IMR-90 (cell line): ENCODE measurements around the gene LRP6. TPM values are rescaled to one million over a fixed set of nuclear protein-coding genes. Genes with fewer than 3 reads are reported as not detected.

ENCODE experiments used
- ATAC-seq: fragments of 200-7000 bp; cut with Tn5 transposase; 2 replicates; pipeline ENCODE4 v1.9.1; 2020; ENCODE audit warnings: low read depth, mild to moderate bottlenecking, moderate library complexity
- BruUV-seq: library from RNA; stranded (reverse); fragments of 400-500 nt; replicated peaks from 2 replicates; lab custom pipeline; 2021; lab: Mats Ljungman, UMichigan
- CTCF ChIA-PET: fragments of 300-600 bp; formaldehyde crosslinking; extraction: SDS; loops from one replicate; lab custom pipeline; 2021; ENCODE audit warnings: antibody characterized with exemption; lab: Yijun Ruan, JAX
- POLR2A ChIA-PET: fragments of 300-600 bp; sonication (Branson Sonifier 250); formaldehyde crosslinking; loops from one replicate; lab custom pipeline; 2022; ENCODE audit warnings: antibody characterized with exemption; ENCODE audit not compliant: unreplicated experiment; lab: Charles Lee
- DNase-seq: peaks from one replicate; pipeline ENCODE4 v3.0.0; 2013
- H2AFZ ChIP-seq: replicated peaks from 2 replicates; pipeline ENCODE3; 2013; ENCODE audit warnings: low read length, mild to moderate bottlenecking; ENCODE audit not compliant: poor library complexity
- H2AK5ac ChIP-seq: 2 replicates; pipeline ENCODE4 v1.6.1; 2013; ENCODE audit warnings: low read depth, low read length, inconsistent platforms
- H2AK9ac ChIP-seq: replicated peaks from 2 replicates; pipeline ENCODE3; 2013; ENCODE audit warnings: mild to moderate bottlenecking, low read depth, low read length, moderate library complexity; ENCODE audit not compliant: poor library complexity
- H2BK120ac ChIP-seq: 2 replicates; pipeline ENCODE4 v1.6.1; 2013; ENCODE audit warnings: low read depth, low read length, inconsistent platforms
- H2BK15ac ChIP-seq: 3 replicates; pipeline ENCODE4 v1.6.1; 2013; ENCODE audit warnings: low read depth, low read length, inconsistent platforms
- H2BK20ac ChIP-seq: 2 replicates; pipeline ENCODE4 v1.6.1; 2013; ENCODE audit warnings: low read depth, mild to moderate bottlenecking, inconsistent platforms, low read length, moderate library complexity
- H2BK5ac ChIP-seq: 2 replicates; pipeline ENCODE4 v1.6.1; 2013; ENCODE audit warnings: mild to moderate bottlenecking, low read depth, low read length, inconsistent platforms; ENCODE audit not compliant: poor library complexity, severe bottlenecking
- H3K14ac ChIP-seq: replicated peaks from 2 replicates; pipeline ENCODE4 v1.6.1; 2013; ENCODE audit warnings: low read depth, low read length, inconsistent platforms
- H3K18ac ChIP-seq: 2 replicates; pipeline ENCODE4 v1.6.1; 2013; ENCODE audit warnings: low read depth, low read length, control low read depth
- H3K23ac ChIP-seq: 2 replicates; pipeline ENCODE4 v1.6.1; 2013; ENCODE audit warnings: low read depth, low read length, inconsistent platforms
- H3K27ac ChIP-seq: 2 replicates; pipeline ENCODE4 v1.5.1; 2013; ENCODE audit warnings: mild to moderate bottlenecking, control low read depth, low read length; ENCODE audit not compliant: insufficient read depth
- H3K27me3 ChIP-seq: 2 replicates; pipeline ENCODE4 v1.6.1; 2013; ENCODE audit warnings: low read length; ENCODE audit not compliant: control insufficient read depth, insufficient read depth
- H3K36me3 ChIP-seq: 2 replicates; pipeline ENCODE4 v1.6.1; 2013; ENCODE audit warnings: low read length, mixed read lengths; ENCODE audit not compliant: control insufficient read depth, insufficient read depth
- H3K4ac ChIP-seq: 2 replicates; pipeline ENCODE4 v1.6.1; 2013; ENCODE audit warnings: low read depth, low read length, inconsistent platforms
- H3K4me1 ChIP-seq: 2 replicates; pipeline ENCODE4 v1.6.1; 2013; ENCODE audit warnings: low read length, mixed read lengths; ENCODE audit not compliant: control insufficient read depth, insufficient read depth
- H3K4me2 ChIP-seq: 2 replicates; pipeline ENCODE4 v1.6.1; 2013; ENCODE audit warnings: low read depth, mild to moderate bottlenecking, control low read depth, low read length, moderate library complexity
- H3K4me3 ChIP-seq: 2 replicates; pipeline ENCODE4 v1.5.1; 2013; ENCODE audit warnings: low read depth, mild to moderate bottlenecking, control low read depth, low read length, moderate library complexity; ENCODE audit not compliant: insufficient read depth
- H3K56ac ChIP-seq: 2 replicates; pipeline ENCODE4 v1.6.1; 2013; ENCODE audit warnings: low read length, inconsistent platforms; ENCODE audit not compliant: insufficient read depth; ENCODE audit errors: extremely low read depth
- H3K79me1 ChIP-seq, 2 experiments: 2 replicates each; pipeline ENCODE4 v1.6.1; 2013; ENCODE audit warnings: low read length in 2 of 2, inconsistent platforms in 1 of 2, low read depth in 1 of 2
- H3K9ac ChIP-seq: 2 replicates; pipeline ENCODE4 v1.6.1; 2013; ENCODE audit warnings: low read depth, low read length, control low read depth
- H3K9me1 ChIP-seq: 2 replicates; pipeline ENCODE4 v1.6.1; 2013; ENCODE audit warnings: low read length, inconsistent platforms; ENCODE audit not compliant: insufficient read depth
- H3K9me3 ChIP-seq: 2 replicates; pipeline ENCODE4 v1.6.1; 2013; ENCODE audit warnings: low read length; ENCODE audit not compliant: control insufficient read depth, insufficient read depth
- H4K20me1 ChIP-seq: 2 replicates; pipeline ENCODE4 v1.6.1; 2013; ENCODE audit warnings: low read length, inconsistent platforms; ENCODE audit not compliant: insufficient read depth
- H4K5ac ChIP-seq: 2 replicates; pipeline ENCODE4 v1.6.1; 2013; ENCODE audit warnings: mild to moderate bottlenecking, low read depth, low read length, control low read depth
- H4K8ac ChIP-seq, 2 experiments: 2 replicates each; pipeline ENCODE4 v1.6.1; 2013; ENCODE audit warnings: low read depth in 2 of 2, low read length in 2 of 2, control low read depth in 1 of 2, inconsistent platforms in 1 of 2
- H4K91ac ChIP-seq: 2 replicates; pipeline ENCODE4 v1.6.1; 2013; ENCODE audit warnings: low read depth, low read length, inconsistent platforms; ENCODE audit not compliant: insufficient read depth
- BHLHE40 ChIP-seq: fragments of 150-350 bp; IDR thresholded peaks from 2 replicates; pipeline ENCODE4 v1.6.1; 2016; ENCODE audit warnings: mild to moderate bottlenecking, low read depth, low read length
- CEBPB ChIP-seq: IDR thresholded peaks from 2 replicates; pipeline ENCODE4 v1.6.1; 2012; ENCODE audit warnings: low read depth, low read length, improper control_type of control experiment
- ELK1 ChIP-seq: fragments of 150-350 bp; IDR thresholded peaks from 2 replicates; pipeline ENCODE4 v1.6.1; 2016; ENCODE audit warnings: low read depth, mild to moderate bottlenecking, low read length, moderate library complexity, borderline replicate concordance
- MAFK ChIP-seq: IDR thresholded peaks from 2 replicates; pipeline ENCODE4 v1.6.1; 2012; ENCODE audit warnings: low read depth, low read length, improper control_type of control experiment
- MAZ ChIP-seq: IDR thresholded peaks from 2 replicates; pipeline ENCODE4 v1.6.1; 2012; ENCODE audit warnings: low read depth, mild to moderate bottlenecking, low read length, improper control_type of control experiment, moderate library complexity, borderline replicate concordance
- MXI1 ChIP-seq: IDR thresholded peaks from 2 replicates; pipeline ENCODE4 v1.6.1; 2012; ENCODE audit warnings: low read depth, mild to moderate bottlenecking, low read length, moderate library complexity, borderline replicate concordance
- NFE2L2 ChIP-seq: fragments of 150-350 bp; IDR thresholded peaks from 2 replicates; pipeline ENCODE4 v1.6.1; 2016; ENCODE audit warnings: low read depth, mild to moderate bottlenecking, low read length
- POLR2A ChIP-seq: IDR thresholded peaks from 2 replicates; pipeline ENCODE4 v1.6.1; 2012; ENCODE audit warnings: mild to moderate bottlenecking, low read depth, low read length
- RAD21 ChIP-seq: IDR thresholded peaks from 2 replicates; pipeline ENCODE4 v1.6.1; 2012; ENCODE audit warnings: low read length, improper control_type of control experiment
- RFX5 ChIP-seq: IDR thresholded peaks from 2 replicates; pipeline ENCODE4 v1.8.0; 2012; ENCODE audit warnings: low read depth, mild to moderate bottlenecking, low read length, moderate library complexity
- WGBS, 2 experiments: methylation state at CpG; one replicate each; pipeline versions ENCODE4 v1.1.5 to v1.1.7; 2013; ENCODE audit warnings: missing lambda C conversion rate in 2 of 2; ENCODE audit not compliant: insufficient read length in 1 of 2; ENCODE audit errors: extremely low coverage in 2 of 2; 5-methylcytosine and 5-hydroxymethylcytosine counted together
- dilution Hi-C: fragments of 300-500 bp; cut with HindIII; formaldehyde crosslinking; loops from one replicate; pipeline ENCODE4 v1.14.3; 2018; ENCODE audit warnings: low sequenced_read_pairs; ENCODE audit not compliant: unreplicated experiment
- in situ Hi-C: fragments of 300-500 bp; cut with MboI; formaldehyde crosslinking; loops from 3 replicates; pipeline ENCODE4 v1.14.3; 2019; ENCODE audit warnings: low sequenced_read_pairs, inconsistent platforms, mixed read lengths
- intact Hi-C: fragments of 100-400 bp; cut with micrococcal nuclease; formaldehyde crosslinking; loops from 2 replicates; pipeline ENCODE4 v1.10.0; 2022
- polyA plus RNA-seq, 3 experiments: library from polyadenylated mRNA; depleted of rRNA; stranded (reverse); fragments of >200 nt; gene quantifications; 2 replicates each; pipeline ENCODE4 v1.2.3, GENCODE V29; 2012; ENCODE audit warnings: low replicate concordance in 1 of 3
- total RNA-seq: library from RNA; depleted of rRNA; stranded (reverse); fragments of >200 nt; gene quantifications from 2 replicates; pipeline ENCODE4 v1.2.3, GENCODE V29; 2012

Gene LRP6
- total and polyA plus RNA-seq, 2 of the 4 experiments (the other 2 are of a cell fraction), result 14.2 to 32.1 TPM

- no peak overlapping the region for H2AK5ac ChIP-seq
- H3K27ac ChIP-seq, result no peak overlapping the region
- ATAC-seq (no peak), DNase-seq (no peak)
- ChIA-PET POLR2A (no interaction called here), CTCF (no interaction called here)
- H3K4me1 ChIP-seq, result no peaks in the 10 kb centered on the region
- no peaks in the 10 kb centered on the region for H4K20me1 ChIP-seq
- no peak overlapping the region for H4K5ac ChIP-seq
- H3K14ac ChIP-seq, result no peak overlapping the region
- H3K9ac ChIP-seq, result no peak overlapping the region
- H3K36me3 ChIP-seq, result peaks cover 6% of the 10 kb centered on the region
- H3K79me1 ChIP-seq, result peaks cover 7 to 24% of the 10 kb centered on the region in 2 experiments; a peak in 3 of 4 replicates
- no peak overlapping the region for H2BK15ac ChIP-seq
- no peak overlapping the region for H3K23ac ChIP-seq
- BruUV-seq, result no TSS peak
- TF ChIP-seq ELK1 (no peak), MAFK (no peak), RFX5 (no peak), MXI1 (no peak), MAZ (no peak), RAD21 (no peak), CEBPB (no peak), POLR2A (no peak), NFE2L2 (no peak), BHLHE40 (no peak)
- H3K18ac ChIP-seq, result no peak overlapping the region
- no peak overlapping the region for H2AK9ac ChIP-seq
- H3K9me1 ChIP-seq, result peaks cover 3% of the 10 kb centered on the region
- H2BK120ac ChIP-seq, result no peak overlapping the region
- H3K56ac ChIP-seq, result no peak overlapping the region
- 100% methylated on average over 1 of the region's 1 CpG; no CpG with 5 or more reads in 1 of the 2 experiments for WGBS, 2 experiments
- no peak overlapping the region for H2BK20ac ChIP-seq
- H2BK5ac ChIP-seq, result no peak overlapping the region
- H4K8ac ChIP-seq, result no peak overlapping the region
- in situ Hi-C loops (no loop called here), dilution Hi-C loops (no loop called here), intact Hi-C loops (no loop called here)
- H4K91ac ChIP-seq, result no peak overlapping the region
- H3K4me3 ChIP-seq, result no peak overlapping the region
- H2AFZ ChIP-seq, result no peak overlapping the region
- H3K9me3 ChIP-seq, result no peaks in the 10 kb centered on the region
- H3K4ac ChIP-seq, result no peak overlapping the region
- no peak overlapping the region for H3K4me2 ChIP-seq
- H3K27me3 ChIP-seq, result no peaks in the 10 kb centered on the region
These were observed 109.4 kb downstream of the LRP6 start for GRCh38 chr12:12157424-12157823.
